Activated T-cell treated with anti-CD3 and anti-CD28 coated beads, Interleukin-2, amount 50 U/mL, for 72 hours (primary cell): ENCODE results near the gene TUBD1. TPM values are rescaled to one million over a fixed set of nuclear protein-coding genes. Genes with fewer than 3 reads are reported as not detected.
"Not testable (repeated sequence)": the region's sequence is repeated elsewhere in the genome, so short reads cannot be mapped to it uniquely, and the experiment has no call there.

Experiments
- ATAC-seq, 2 donors: fragments of 150-1000 bp; cut with Tn5 transposase; replicated peaks in 1 of 2; 2 replicates each; pipeline ENCODE4 v1.10.0; 2021; ENCODE audit warnings: moderate library complexity in 2 of 2, mild to moderate bottlenecking in 1 of 2
- DNase-seq, 2 donors: peaks; one replicate each; pipeline ENCODE4 v3.0.0; 2021 to 2022; ENCODE audit warnings: mixed read lengths in 1 of 2
- H3K27ac Mint-ChIP-seq: one replicate; pipeline ENCODE4 v1.8.0; 2022; ENCODE audit warnings: mild to moderate bottlenecking, moderate library complexity, mixed read lengths
- H3K27me3 Mint-ChIP-seq: one replicate; pipeline ENCODE4 v1.8.0; 2022; ENCODE audit warnings: low read depth, mixed read lengths
- H3K36me3 Mint-ChIP-seq, 2 donors: one replicate each; pipeline ENCODE4 v1.8.0; 2022; ENCODE audit warnings: mixed read lengths in 2 of 2, mild to moderate bottlenecking in 1 of 2; ENCODE audit not compliant: insufficient read depth in 2 of 2
- H3K4me1 Mint-ChIP-seq: one replicate; pipeline ENCODE4 v1.8.0; 2022; ENCODE audit warnings: low read depth, mixed read lengths
- H3K4me3 Mint-ChIP-seq, 2 donors: one replicate each; pipeline ENCODE4 v1.8.0; 2022; ENCODE audit warnings: mild to moderate bottlenecking in 2 of 2, mixed read lengths in 2 of 2, moderate library complexity in 2 of 2
- H3K9me3 Mint-ChIP-seq, 2 donors: one replicate each; pipeline ENCODE4 v1.8.0; 2022; ENCODE audit warnings: mixed read lengths in 2 of 2
- total RNA-seq, 2 donors: library from RNA; stranded (reverse); gene quantifications; one replicate each; pipeline ENCODE4 v1.2.3, GENCODE V29; 2022

The TUBD1 gene
- 10 to 100 TPM; 13.8 to 14.3 TPM for total RNA-seq

GRCh38 chr17:59892924-59893675 is at the start of gene TUBD1, which contains the start of gene RPS6KB1:
TSS of gene TUBD1 (minus strand) at chr17:59892943. CDS start at chr17:59891002, 1,941 bp downstream.
TSS of gene RPS6KB1 (plus strand) at chr17:59893121. CDS start at chr17:59893185, 64 bp downstream.
- Mint-ChIP-seq H3K4me3 (peak within 1 kb of the TSS; percentile 96 to 99), H3K9me3 (no peaks in the 10 kb centered on the region), H3K4me1 (peaks cover 66% of the 10 kb centered on the region), H3K36me3 (peaks cover 12% of the 10 kb centered on the region in 2 donors), H3K27me3 (no peaks in the 10 kb centered on the region), H3K27ac (peak within 1 kb of the TSS; percentile 99)
- ATAC-seq (peak; percentile 95 to 96), DNase-seq (peak; percentile 95 to 97)

GRCh38 chr17:59941131-59941530 is 48.4 kb upstream of the TUBD1 start:
- H3K4me1 Mint-ChIP-seq: peaks cover 49% of the 10 kb centered on the region

GRCh38 chr17:59940697-59941096 is 48.0 kb upstream of the TUBD1 start:
- peak; percentile 43 to 50 for DNase-seq
- H3K9me3 Mint-ChIP-seq, H3K27me3 Mint-ChIP-seq: not testable (repeated sequence)
- Mint-ChIP-seq H3K4me1 (peaks cover 44% of the 10 kb centered on the region), H3K4me3 (peak overlapping the region; percentile 17 to 62), H3K36me3 (peaks cover 2 to 41% of the 10 kb centered on the region in 2 donors), H3K27ac (peak overlapping the region; percentile 98)
- peak; percentile 38 to 44 for ATAC-seq

More at GRCh38 chr17:59941131-59941530, 48.4 kb upstream of the TUBD1 start:
- DNase-seq (peak; percentile 16 to 19), ATAC-seq (peak; percentile 66 to 80)
- Mint-ChIP-seq H3K36me3 (peaks cover 5 to 44% of the 10 kb centered on the region in 2 donors), H3K4me3 (peak overlapping the region; percentile 51 to 62), H3K9me3 (no peaks in the 10 kb centered on the region), H3K27ac (peak overlapping the region; percentile 98), H3K27me3 (no peaks in the 10 kb centered on the region)

GRCh38 chr17:59933317-59933716 is 40.6 kb upstream of the TUBD1 start:
- H3K9me3 Mint-ChIP-seq, ATAC-seq, DNase-seq, H3K27me3 Mint-ChIP-seq, H3K4me1 Mint-ChIP-seq, H3K4me3 Mint-ChIP-seq: not testable (repeated sequence)
- peak overlapping the region; percentile 21 for H3K27ac Mint-ChIP-seq
- peaks cover 9 to 27% of the 10 kb centered on the region in 2 donors for H3K36me3 Mint-ChIP-seq

- H3K27ac Mint-ChIP-seq: peak overlapping the region; percentile 31
- not testable (repeated sequence) for H3K9me3 Mint-ChIP-seq, H3K27me3 Mint-ChIP-seq, H3K4me1 Mint-ChIP-seq, DNase-seq, H3K4me3 Mint-ChIP-seq, ATAC-seq
- H3K36me3 Mint-ChIP-seq: peaks cover 9 to 23% of the 10 kb centered on the region in 2 donors
These were observed 38.0 kb upstream of the TUBD1 start for GRCh38 chr17:59930768-59931167.

- not testable (repeated sequence) for H3K4me1 Mint-ChIP-seq, H3K27me3 Mint-ChIP-seq, H3K9me3 Mint-ChIP-seq, H3K4me3 Mint-ChIP-seq, ATAC-seq, DNase-seq
- Mint-ChIP-seq H3K36me3 (peaks cover 8 to 26% of the 10 kb centered on the region in 2 donors), H3K27ac (peak overlapping the region; percentile 70)
These were observed 37.4 kb upstream of the TUBD1 start for GRCh38 chr17:59930121-59930520.

GRCh38 chr17:59920637-59921036 is 27.9 kb upstream of the TUBD1 start:
- not testable (repeated sequence) for H3K9me3 Mint-ChIP-seq

GRCh38 chr17:59916446-59916845 is 23.7 kb upstream of the TUBD1 start:
- DNase-seq (no peak), ATAC-seq (no peak)
- Mint-ChIP-seq H3K27ac (peak overlapping the region; percentile 12), H3K4me3 (no peak overlapping the region), H3K9me3 (no peaks in the 10 kb centered on the region), H3K27me3 (no peaks in the 10 kb centered on the region), H3K36me3 (peaks cover 8 to 31% of the 10 kb centered on the region in 2 donors), H3K4me1 (no peaks in the 10 kb centered on the region)

More at GRCh38 chr17:59920637-59921036, 27.9 kb upstream of the TUBD1 start:
- not testable (repeated sequence) for H3K4me1 Mint-ChIP-seq, H3K4me3 Mint-ChIP-seq, H3K27me3 Mint-ChIP-seq, DNase-seq, H3K27ac Mint-ChIP-seq, ATAC-seq
- H3K36me3 Mint-ChIP-seq: peaks cover 8 to 34% of the 10 kb centered on the region in 2 donors

GRCh38 chr17:59914274-59914854 is 21.6 kb upstream of the TUBD1 start:
- no peaks in the 10 kb centered on the region for H3K27me3 Mint-ChIP-seq
- ATAC-seq: no peak
- peaks cover 6 to 27% of the 10 kb centered on the region in 2 donors for H3K36me3 Mint-ChIP-seq
- H3K4me1 Mint-ChIP-seq: no peaks in the 10 kb centered on the region
- no peak for DNase-seq
- no peaks in the 10 kb centered on the region for H3K9me3 Mint-ChIP-seq
- no peak overlapping the region for H3K4me3 Mint-ChIP-seq
- no peak overlapping the region for H3K27ac Mint-ChIP-seq

- DNase-seq: no peak
- Mint-ChIP-seq H3K36me3 (peaks cover 0 to 8% of the 10 kb centered on the region in 2 donors), H3K27me3 (no peaks in the 10 kb centered on the region), H3K4me3 (no peak overlapping the region), H3K4me1 (peaks cover 18% of the 10 kb centered on the region), H3K9me3 (no peaks in the 10 kb centered on the region), H3K27ac (no peak overlapping the region)
- ATAC-seq: no peak
These were observed 14.7 kb upstream of the TUBD1 start for GRCh38 chr17:59907467-59907866.

GRCh38 chr17:59903455-59903854 is 10.7 kb upstream of the TUBD1 start:
- DNase-seq: no peak
- no peak for ATAC-seq
- peaks cover 33% of the 10 kb centered on the region for H3K4me1 Mint-ChIP-seq
- no peaks in the 10 kb centered on the region for H3K9me3 Mint-ChIP-seq
- H3K36me3 Mint-ChIP-seq: peaks cover 0 to 6% of the 10 kb centered on the region in 2 donors
- no peaks in the 10 kb centered on the region for H3K27me3 Mint-ChIP-seq
- H3K4me3 Mint-ChIP-seq: peak overlapping the region in 1 of 2 donors; percentile 5
- H3K27ac Mint-ChIP-seq: peak overlapping the region; percentile 8

- Mint-ChIP-seq H3K4me3 (no peak overlapping the region), H3K4me1 (peaks cover 49% of the 10 kb centered on the region), H3K9me3 (no peaks in the 10 kb centered on the region), H3K27me3 (no peaks in the 10 kb centered on the region), H3K36me3 (peaks cover 0 to 4% of the 10 kb centered on the region in 2 donors), H3K27ac (no peak overlapping the region)
- DNase-seq (no peak), ATAC-seq (no peak)
These were observed 8.9 kb upstream of the TUBD1 start for GRCh38 chr17:59901604-59902003.

- no peaks in the 10 kb centered on the region for H3K27me3 Mint-ChIP-seq
- no peak for ATAC-seq
- H3K4me1 Mint-ChIP-seq: peaks cover 65% of the 10 kb centered on the region
- H3K4me3 Mint-ChIP-seq: no peak overlapping the region
- DNase-seq: no peak
- peaks cover 0 to 7% of the 10 kb centered on the region in 2 donors for H3K36me3 Mint-ChIP-seq
- no peaks in the 10 kb centered on the region for H3K9me3 Mint-ChIP-seq
- no peak overlapping the region for H3K27ac Mint-ChIP-seq
These were observed 6.4 kb upstream of the TUBD1 start for GRCh38 chr17:59899099-59899498.
